ENCODE results near the gene LINGO3.

The LINGO3 gene

DNA sequence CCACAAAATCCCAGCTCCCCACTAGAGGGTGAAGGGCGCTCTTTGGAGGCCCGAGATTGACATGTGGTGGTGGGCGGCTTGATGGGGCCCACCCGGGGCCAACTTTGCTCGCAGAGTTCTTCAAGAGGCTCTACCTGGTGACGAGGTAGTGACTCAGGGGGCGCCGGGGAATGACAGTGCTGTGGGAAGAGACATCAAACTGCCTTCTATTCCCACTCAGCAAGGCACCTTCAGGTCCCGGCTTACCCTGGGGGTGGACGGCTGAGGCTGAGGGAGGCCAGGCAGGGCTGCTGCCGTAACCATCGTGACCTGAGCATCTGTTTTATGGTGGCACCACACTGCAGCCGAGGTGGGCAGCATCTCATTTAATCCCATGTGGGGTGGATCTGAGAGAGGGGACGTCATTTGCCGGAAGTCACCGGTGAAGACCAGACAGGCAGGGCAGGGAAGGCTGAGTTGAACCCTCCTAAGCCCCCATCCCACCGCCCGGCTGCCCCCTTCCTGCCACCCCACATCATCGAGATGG lies 1.6 kb downstream of the LINGO3 start:
- Histone ChIP-seq H3K4me3 (ENCODE audit: insufficient read depth, low read depth, low read length, poor library complexity, severe bottlenecking) (no peak overlapping the region), H3K9me3 (ENCODE audit: control insufficient read depth, low read length) (no peaks in the 10 kb centered on the region), H3K27me3 (replicated peaks; ENCODE audit: control insufficient read depth, insufficient read depth, low read length, poor library complexity, severe bottlenecking) (peaks cover 45% of the 10 kb centered on the region), H3K27ac (ENCODE audit: insufficient read depth, low read length, poor library complexity, severe bottlenecking) (no peak overlapping the region), H3K4me1 (ENCODE audit: control insufficient read depth, insufficient read depth, low read length, poor library complexity, severe bottlenecking) (peaks cover 9% of the 10 kb centered on the region), H3K36me3 (ENCODE audit: control insufficient read depth, insufficient read depth, low read length) (no peaks in the 10 kb centered on the region)
- no peak for DNase-seq

DNA sequence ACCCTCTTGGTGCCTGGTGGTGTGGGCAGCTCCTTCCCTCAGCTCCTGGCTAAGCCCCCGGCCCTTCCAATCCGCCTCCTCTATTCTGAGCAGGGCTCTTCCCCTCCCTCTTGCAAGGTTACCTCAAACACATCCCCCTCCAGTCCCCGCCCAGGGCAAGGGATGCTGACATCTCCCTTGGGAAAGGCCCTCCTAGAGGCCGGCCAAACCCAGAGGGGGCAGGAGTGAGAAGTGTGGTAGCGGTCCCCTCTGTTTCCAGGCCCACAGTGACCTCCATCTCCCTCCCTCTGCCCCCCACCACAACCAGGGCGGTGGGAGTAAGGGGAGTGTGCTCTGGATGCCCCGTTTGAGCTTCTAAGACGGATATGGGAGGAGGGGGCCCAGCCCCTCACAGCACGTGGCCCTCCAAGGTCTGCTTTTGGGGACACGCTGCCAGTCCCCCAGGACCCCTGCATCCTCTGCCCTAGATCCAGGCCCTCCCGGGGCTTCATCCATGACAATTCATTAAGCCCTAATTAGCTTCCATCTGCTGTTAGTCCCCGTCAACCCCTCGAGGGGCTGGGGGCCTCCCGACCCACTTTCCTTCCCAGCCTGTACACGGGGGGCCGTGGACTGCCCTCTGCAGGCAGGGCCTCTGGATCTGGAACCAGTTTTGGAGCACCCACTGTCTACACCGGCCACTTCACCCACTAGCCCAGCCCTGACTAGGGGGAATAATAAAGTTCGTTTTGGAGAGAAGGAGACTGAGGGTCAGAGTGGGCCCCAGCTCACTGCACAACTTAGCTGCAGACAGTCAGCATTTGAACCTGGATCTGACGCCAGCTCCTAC lies 2.3 kb downstream of the LINGO3 start:
- Histone ChIP-seq H3K4me1 (ENCODE audit: control insufficient read depth, insufficient read depth, low read length, poor library complexity, severe bottlenecking) (peaks cover 9% of the 10 kb centered on the region), H3K27me3 (replicated peaks; ENCODE audit: control insufficient read depth, insufficient read depth, low read length, poor library complexity, severe bottlenecking) (peaks cover 45% of the 10 kb centered on the region), H3K27ac (ENCODE audit: insufficient read depth, low read length, poor library complexity, severe bottlenecking) (no peak overlapping the region), H3K36me3 (ENCODE audit: control insufficient read depth, insufficient read depth, low read length) (no peaks in the 10 kb centered on the region), H3K4me3 (ENCODE audit: insufficient read depth, low read depth, low read length, poor library complexity, severe bottlenecking) (no peak overlapping the region), H3K9me3 (ENCODE audit: control insufficient read depth, low read length) (no peaks in the 10 kb centered on the region)
- DNase-seq: no peak

DNA sequence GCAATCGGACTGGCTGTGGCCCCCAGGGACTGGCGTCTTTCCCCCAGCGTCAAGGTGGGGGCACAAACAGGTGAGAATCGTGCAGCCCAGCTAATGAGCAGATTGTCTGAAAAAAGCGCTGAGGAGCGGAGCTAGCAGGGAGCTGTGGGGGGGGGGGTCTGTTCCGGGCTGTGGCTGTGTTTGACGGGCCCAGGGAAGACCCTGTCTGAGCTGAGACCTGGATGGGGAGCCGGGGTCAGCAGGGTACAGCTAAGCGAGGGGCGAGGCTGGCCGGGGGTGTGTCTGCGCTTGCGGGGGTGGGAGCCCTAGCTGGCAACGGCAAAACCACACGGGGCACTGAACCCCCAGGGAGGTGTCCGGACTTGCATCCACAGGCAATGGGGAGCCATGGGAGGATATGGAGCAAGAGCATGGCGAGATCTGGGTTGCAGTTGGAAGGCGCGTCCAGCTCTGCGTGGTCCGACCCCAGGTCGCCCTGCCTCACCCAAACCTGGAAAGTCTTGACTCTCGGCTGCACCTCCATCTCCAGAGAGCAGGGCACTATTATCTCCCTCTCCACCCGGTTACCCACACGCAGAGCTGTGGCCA lies 4.6 kb downstream of the LINGO3 start:
- H3K27me3 ChIP-seq (replicated peaks; ENCODE audit: control insufficient read depth, insufficient read depth, low read length, poor library complexity, severe bottlenecking): peaks cover 34% of the 10 kb centered on the region
- H3K4me3 ChIP-seq (ENCODE audit: insufficient read depth, low read depth, low read length, poor library complexity, severe bottlenecking): peak overlapping the region; percentile 0
- no peak for DNase-seq
- no peak overlapping the region for H3K27ac ChIP-seq (ENCODE audit: insufficient read depth, low read length, poor library complexity, severe bottlenecking)
- H3K9me3 ChIP-seq (ENCODE audit: control insufficient read depth, low read length): no peaks in the 10 kb centered on the region
- H3K36me3 ChIP-seq (ENCODE audit: control insufficient read depth, insufficient read depth, low read length): no peaks in the 10 kb centered on the region
- H3K4me1 ChIP-seq (ENCODE audit: control insufficient read depth, insufficient read depth, low read length, poor library complexity, severe bottlenecking): peaks cover 9% of the 10 kb centered on the region

DNA sequence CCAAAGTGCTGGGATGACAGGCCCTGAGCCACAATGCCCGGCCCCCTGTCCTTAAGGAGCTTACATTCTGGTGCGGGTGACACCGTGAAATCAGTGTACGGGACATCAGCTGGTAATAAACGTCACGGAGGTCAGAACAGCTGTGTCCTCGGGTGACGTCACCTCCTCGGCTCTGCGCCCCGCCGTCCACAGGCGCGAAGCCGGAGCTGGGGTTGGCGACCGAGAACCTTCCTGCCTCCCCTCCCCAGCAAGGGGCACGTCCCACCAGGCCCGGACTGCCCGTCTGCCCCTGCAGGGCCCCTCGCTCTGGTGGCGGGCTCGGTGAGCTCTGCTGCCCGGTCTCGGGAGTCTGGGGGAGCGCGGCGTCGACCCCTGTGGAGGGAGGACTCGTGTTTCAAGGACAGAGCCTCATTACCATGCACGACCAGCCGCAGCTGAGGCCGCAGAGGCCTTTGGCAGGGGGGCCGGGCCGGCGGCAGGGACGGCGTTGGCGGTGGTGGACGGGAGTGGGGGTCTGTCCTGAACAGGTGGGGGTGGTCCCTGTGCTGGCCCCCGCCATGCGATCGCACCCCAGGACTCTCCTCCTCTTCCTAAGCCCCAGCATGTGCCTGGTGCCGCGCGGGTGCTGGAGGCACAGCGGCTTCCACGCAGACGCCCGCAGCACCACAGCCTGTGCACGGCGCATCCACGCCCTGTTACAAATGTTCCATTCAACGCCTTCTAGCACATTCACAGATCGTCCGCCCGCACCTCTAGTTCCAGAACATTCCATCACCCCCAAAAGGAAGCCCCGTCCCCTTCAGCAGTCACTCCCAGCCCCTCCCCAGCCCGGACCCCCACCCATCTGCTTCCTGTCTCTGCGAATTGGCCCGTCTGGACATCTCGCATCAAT lies 5.4 kb downstream of the LINGO3 start:
- Histone ChIP-seq H3K36me3 (ENCODE audit: control insufficient read depth, insufficient read depth, low read length) (no peaks in the 10 kb centered on the region), H3K4me1 (ENCODE audit: control insufficient read depth, insufficient read depth, low read length, poor library complexity, severe bottlenecking) (peaks cover 9% of the 10 kb centered on the region), H3K4me3 (ENCODE audit: insufficient read depth, low read depth, low read length, poor library complexity, severe bottlenecking) (peak overlapping the region; percentile 0), H3K9me3 (ENCODE audit: control insufficient read depth, low read length) (no peaks in the 10 kb centered on the region), H3K27me3 (replicated peaks; ENCODE audit: control insufficient read depth, insufficient read depth, low read length, poor library complexity, severe bottlenecking) (peaks cover 30% of the 10 kb centered on the region), H3K27ac (ENCODE audit: insufficient read depth, low read length, poor library complexity, severe bottlenecking) (no peak overlapping the region)
- no peak for DNase-seq

DNA sequence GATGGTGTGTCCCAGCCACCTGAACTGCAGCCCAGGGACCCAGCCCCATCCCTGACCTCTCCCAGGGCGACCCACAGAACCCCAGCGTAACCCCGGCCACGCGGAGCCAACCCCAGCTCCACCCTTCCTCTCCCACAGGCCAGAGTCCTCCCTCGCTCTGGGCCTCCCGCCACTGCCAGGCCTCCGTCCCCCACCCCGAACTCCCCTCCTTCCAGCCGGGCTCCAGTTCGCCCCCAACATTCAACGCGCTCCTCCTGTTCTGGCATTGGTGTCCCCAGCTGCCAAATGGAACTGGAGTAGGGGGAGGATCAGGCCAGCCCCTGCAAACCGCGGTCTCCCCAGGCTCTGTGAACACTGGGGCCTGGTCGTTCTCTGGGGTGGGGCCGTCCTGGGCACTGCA lies 7.4 kb downstream of the LINGO3 start:
- H3K36me3 ChIP-seq (ENCODE audit: control insufficient read depth, insufficient read depth, low read length): no peaks in the 10 kb centered on the region
- no peaks in the 10 kb centered on the region for H3K9me3 ChIP-seq (ENCODE audit: control insufficient read depth, low read length)
- H3K27ac ChIP-seq (ENCODE audit: insufficient read depth, low read length, poor library complexity, severe bottlenecking): no peak overlapping the region
- H3K4me3 ChIP-seq (ENCODE audit: insufficient read depth, low read depth, low read length, poor library complexity, severe bottlenecking): no peak overlapping the region
- H3K27me3 ChIP-seq (replicated peaks; ENCODE audit: control insufficient read depth, insufficient read depth, low read length, poor library complexity, severe bottlenecking): peaks cover 11% of the 10 kb centered on the region
- no peak for DNase-seq
- peaks cover 9% of the 10 kb centered on the region for H3K4me1 ChIP-seq (ENCODE audit: control insufficient read depth, insufficient read depth, low read length, poor library complexity, severe bottlenecking)

DNA sequence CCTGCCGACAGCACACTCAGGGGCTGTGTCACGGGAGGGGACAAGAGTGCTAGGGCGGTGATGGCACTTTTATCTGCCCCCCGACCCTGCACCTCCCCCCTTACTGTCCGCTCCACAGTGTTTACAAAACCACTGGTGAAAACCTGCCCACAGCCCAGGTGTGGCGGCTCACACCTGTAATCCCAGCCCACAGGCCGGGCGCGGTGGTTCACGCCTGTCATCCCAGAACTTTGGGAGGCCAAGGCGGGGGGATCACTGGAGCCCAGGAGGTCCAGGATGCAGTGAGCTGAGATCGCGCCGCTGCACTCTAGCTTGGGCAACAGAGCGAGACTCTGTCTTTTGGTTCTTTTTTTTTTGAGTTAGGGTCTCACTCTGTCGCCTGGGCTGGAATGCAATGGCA lies 11.8 kb downstream of the LINGO3 start:
- Histone ChIP-seq H3K4me3 (ENCODE audit: insufficient read depth, low read depth, low read length, poor library complexity, severe bottlenecking) (no peak overlapping the region), H3K36me3 (ENCODE audit: control insufficient read depth, insufficient read depth, low read length) (no peaks in the 10 kb centered on the region), H3K4me1 (ENCODE audit: control insufficient read depth, insufficient read depth, low read length, poor library complexity, severe bottlenecking) (peaks cover 2% of the 10 kb centered on the region), H3K27me3 (replicated peaks; ENCODE audit: control insufficient read depth, insufficient read depth, low read length, poor library complexity, severe bottlenecking) (no peaks in the 10 kb centered on the region), H3K27ac (ENCODE audit: insufficient read depth, low read length, poor library complexity, severe bottlenecking) (no peak overlapping the region), H3K9me3 (ENCODE audit: control insufficient read depth, low read length) (no peaks in the 10 kb centered on the region)
- DNase-seq: no peak

DNA sequence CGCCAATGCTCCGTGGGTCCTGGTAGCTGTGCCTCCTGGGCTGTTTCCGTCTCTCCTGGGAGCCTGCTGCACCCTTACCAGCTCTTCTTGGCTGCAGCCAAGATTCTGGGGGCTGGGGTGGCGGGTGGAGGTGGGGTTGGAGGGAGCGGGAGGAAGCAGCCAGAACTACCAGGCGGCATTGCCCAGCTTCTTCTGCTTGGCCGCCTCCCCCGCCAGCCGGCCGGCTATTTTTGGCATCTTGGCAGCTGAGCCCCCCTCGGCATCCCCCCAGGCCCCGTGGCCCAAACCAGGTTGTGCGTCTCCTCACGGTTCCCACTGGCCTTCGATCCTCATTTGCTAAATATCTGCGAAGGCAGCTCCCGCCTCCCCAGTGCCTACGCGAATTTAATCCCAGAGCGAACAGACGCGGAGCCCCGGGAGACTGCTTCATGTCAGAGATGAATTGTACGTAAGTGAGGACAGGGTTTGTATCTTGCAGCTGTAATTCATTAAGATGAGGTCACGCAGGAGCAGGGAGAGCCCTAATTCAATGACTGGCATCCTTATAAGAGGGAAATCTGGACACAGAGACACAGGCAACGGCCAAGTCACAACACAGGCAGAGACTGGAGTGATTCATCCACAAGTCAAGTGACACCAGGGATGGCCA lies 13.1 kb downstream of the LINGO3 start:
- H3K9me3 ChIP-seq (ENCODE audit: control insufficient read depth, low read length): no peaks in the 10 kb centered on the region
- H3K4me1 ChIP-seq (ENCODE audit: control insufficient read depth, insufficient read depth, low read length, poor library complexity, severe bottlenecking): peaks cover 8% of the 10 kb centered on the region
- no peaks in the 10 kb centered on the region for H3K27me3 ChIP-seq (replicated peaks; ENCODE audit: control insufficient read depth, insufficient read depth, low read length, poor library complexity, severe bottlenecking)
- H3K36me3 ChIP-seq (ENCODE audit: control insufficient read depth, insufficient read depth, low read length): no peaks in the 10 kb centered on the region
- no peak for DNase-seq
- H3K27ac ChIP-seq (ENCODE audit: insufficient read depth, low read length, poor library complexity, severe bottlenecking): no peak overlapping the region
- H3K4me3 ChIP-seq (ENCODE audit: insufficient read depth, low read depth, low read length, poor library complexity, severe bottlenecking): no peak overlapping the region

DNA sequence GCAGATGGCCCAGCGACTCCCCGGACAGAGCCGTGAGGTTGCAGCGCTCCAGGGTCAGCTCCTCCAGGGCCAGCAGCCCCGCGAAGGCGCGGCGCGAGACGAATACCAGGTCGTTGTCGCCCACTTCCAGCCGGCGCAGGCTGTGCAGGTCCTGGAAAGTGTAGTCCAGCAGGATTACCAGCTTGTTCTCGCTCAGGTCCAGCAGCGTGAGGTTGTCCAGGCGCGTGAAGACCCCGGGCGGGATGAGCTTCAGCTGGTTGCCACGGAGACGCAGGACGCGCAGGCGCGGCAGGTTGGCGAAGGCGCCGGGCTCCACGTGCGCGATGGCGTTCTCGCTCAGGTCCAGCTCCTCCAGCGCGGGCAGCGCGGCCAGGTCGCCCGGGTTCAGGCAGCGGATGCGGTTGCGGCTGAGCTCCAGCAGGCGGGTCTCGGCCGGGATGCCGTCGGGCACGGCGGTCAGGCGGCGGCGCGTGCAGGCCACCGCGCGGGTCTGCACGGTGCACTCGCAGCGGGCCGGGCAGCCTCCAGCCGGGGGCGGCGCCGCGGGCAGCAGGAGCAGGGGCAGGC lies 16.7 kb downstream of the LINGO3 start:
- Histone ChIP-seq H3K27ac (ENCODE audit: insufficient read depth, low read length, poor library complexity, severe bottlenecking) (no peak overlapping the region), H3K4me1 (ENCODE audit: control insufficient read depth, insufficient read depth, low read length, poor library complexity, severe bottlenecking) (peaks cover 20% of the 10 kb centered on the region), H3K27me3 (replicated peaks; ENCODE audit: control insufficient read depth, insufficient read depth, low read length, poor library complexity, severe bottlenecking) (no peaks in the 10 kb centered on the region), H3K4me3 (ENCODE audit: insufficient read depth, low read depth, low read length, poor library complexity, severe bottlenecking) (peak overlapping the region; percentile 72), H3K9me3 (ENCODE audit: control insufficient read depth, low read length) (no peaks in the 10 kb centered on the region), H3K36me3 (ENCODE audit: control insufficient read depth, insufficient read depth, low read length) (no peaks in the 10 kb centered on the region)
- DNase-seq: no peak

DNA sequence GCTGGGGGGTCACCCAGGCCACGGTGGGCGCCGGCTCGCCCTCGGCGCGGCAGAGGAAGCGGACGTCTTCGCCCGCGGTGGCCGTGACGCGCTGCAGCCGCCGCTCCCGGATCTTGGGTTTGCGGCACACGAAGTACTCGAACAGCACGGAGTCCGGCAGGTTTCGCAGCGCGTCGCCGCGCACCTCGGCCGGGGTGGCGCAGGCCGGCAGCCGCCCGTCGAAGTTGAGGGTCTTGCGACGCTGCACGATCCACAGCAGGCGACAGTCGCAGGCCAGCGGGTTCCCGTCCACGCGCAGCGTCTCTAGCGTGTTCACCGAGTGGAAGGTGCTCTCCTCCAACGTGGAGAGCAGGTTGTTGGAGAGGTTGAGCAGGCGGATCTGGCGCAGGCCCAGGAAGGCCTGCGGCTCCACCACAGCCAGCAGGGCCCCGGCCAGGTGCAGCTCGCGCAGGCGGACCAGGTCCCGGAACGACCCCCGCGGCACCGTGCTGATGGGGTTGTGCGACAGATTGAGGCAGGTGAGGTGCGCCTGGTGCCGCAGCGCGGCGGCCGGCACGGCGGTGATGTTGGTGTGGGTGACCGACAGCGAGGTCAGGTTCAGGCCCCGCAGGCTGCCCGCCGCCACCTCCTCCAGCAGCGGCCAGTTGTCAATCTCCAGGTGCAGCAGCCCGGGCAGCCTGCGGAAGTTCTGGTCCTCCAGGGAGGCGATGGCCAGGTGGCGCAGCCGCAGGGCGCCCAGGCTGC lies 17.3 kb downstream of the LINGO3 start:
- Histone ChIP-seq H3K4me1 (ENCODE audit: control insufficient read depth, insufficient read depth, low read length, poor library complexity, severe bottlenecking) (peaks cover 20% of the 10 kb centered on the region), H3K27ac (ENCODE audit: insufficient read depth, low read length, poor library complexity, severe bottlenecking) (peak overlapping the region; percentile 37), H3K36me3 (ENCODE audit: control insufficient read depth, insufficient read depth, low read length) (no peaks in the 10 kb centered on the region), H3K9me3 (ENCODE audit: control insufficient read depth, low read length) (no peaks in the 10 kb centered on the region), H3K4me3 (ENCODE audit: insufficient read depth, low read depth, low read length, poor library complexity, severe bottlenecking) (peak overlapping the region; percentile 72), H3K27me3 (replicated peaks; ENCODE audit: control insufficient read depth, insufficient read depth, low read length, poor library complexity, severe bottlenecking) (no peaks in the 10 kb centered on the region)
- DNase-seq: no peak
